ENCODE data around the gene HMCN1.

DNA sequence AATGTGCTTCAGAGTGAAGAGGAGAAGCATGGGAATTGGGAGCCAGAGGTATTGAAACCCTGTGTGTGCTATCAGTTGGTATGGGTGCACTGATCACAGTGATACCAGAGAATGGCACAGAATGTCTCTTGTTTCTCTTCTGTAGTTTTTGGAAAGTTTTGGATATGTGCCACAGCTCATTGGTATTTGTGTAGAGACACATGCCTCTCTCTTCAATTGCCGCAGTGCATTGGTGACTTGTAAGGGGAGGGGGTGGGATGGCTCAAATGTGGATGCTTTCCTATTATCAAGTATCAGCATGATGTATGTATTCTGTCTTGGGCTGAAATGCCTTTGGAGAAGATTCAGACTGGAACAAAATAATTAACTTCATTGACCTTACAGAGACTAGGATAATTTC lies 101.0 kb downstream of the HMCN1 start:
- TF ChIP-seq CTCF (IDR thresholded peaks at IDR 0.05; ENCODE audit: low read depth, low read length, poor library complexity, severe bottlenecking) (no peak), EZH2phosphoT487 (IDR thresholded peaks at IDR 0.05; ENCODE audit: borderline replicate concordance, low read length) (no peak)

Data from DOHH2 (cell line).